Ovary (tissue), 3 donors: Measurements from ENCODE around the gene CALD1.

Experiments
- EP300 ChIP-seq: sonication (generic); formaldehyde crosslinking; IDR thresholded peaks from one replicate; pipeline ENCODE4 v1.6.1; 2017; ENCODE audit warnings: antibody characterized with exemption
- POLR2A ChIP-seq: fragments of 450-650 bp; IDR thresholded peaks from one replicate; pipeline ENCODE4 v1.6.1; 2017; ENCODE audit warnings: antibody characterized with exemption, mild to moderate bottlenecking, moderate library complexity
- TF ChIP-seq, protein P1 (sequence below), 3 donors: fragments of 450-650 bp in 2 of 3; fragments of 200-600 bp in 1 of 3; IDR thresholded peaks; one replicate each; pipeline versions ENCODE4 v1.5.1 to v1.8.0; 2016 to 2022; ENCODE audit warnings: antibody characterized with exemption in 3 of 3, mild to moderate bottlenecking in 1 of 3
- donor health status: DM: no; HTN: no; CAD: no.

DNA sequence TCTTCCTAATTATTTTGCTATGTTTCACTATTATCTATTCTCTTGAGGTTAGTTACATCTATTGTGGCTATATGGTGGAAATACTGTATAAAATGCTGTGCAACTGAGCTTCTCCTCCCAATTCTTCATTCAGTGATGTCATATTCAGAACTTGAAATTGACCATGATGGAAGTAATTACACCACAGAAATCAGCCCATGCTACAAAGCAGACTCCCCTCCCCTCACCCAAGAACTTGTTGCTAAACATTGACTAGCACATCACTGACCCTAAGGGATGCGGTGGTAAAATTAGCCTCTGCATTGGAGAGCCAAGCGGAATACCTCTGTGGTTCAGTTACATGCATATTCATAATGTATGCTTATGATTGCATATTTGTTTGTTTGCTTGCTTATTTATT, 8.8 kb downstream of the CALD1 start:
- TF ChIP-seq POLR2A (no peak), EP300 (no peak)
- TF ChIP-seq, protein P1, sequence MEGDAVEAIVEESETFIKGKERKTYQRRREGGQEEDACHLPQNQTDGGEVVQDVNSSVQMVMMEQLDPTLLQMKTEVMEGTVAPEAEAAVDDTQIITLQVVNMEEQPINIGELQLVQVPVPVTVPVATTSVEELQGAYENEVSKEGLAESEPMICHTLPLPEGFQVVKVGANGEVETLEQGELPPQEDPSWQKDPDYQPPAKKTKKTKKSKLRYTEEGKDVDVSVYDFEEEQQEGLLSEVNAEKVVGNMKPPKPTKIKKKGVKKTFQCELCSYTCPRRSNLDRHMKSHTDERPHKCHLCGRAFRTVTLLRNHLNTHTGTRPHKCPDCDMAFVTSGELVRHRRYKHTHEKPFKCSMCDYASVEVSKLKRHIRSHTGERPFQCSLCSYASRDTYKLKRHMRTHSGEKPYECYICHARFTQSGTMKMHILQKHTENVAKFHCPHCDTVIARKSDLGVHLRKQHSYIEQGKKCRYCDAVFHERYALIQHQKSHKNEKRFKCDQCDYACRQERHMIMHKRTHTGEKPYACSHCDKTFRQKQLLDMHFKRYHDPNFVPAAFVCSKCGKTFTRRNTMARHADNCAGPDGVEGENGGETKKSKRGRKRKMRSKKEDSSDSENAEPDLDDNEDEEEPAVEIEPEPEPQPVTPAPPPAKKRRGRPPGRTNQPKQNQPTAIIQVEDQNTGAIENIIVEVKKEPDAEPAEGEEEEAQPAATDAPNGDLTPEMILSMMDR (IDR thresholded peaks at IDR 0.05), result no peak
